ENCODE results near the gene GLP1R.

The GLP1R gene

GRCh38 chr6:39065561-39065960 lies 17.0 kb downstream of the GLP1R start:
- no peak for DNase-seq

DNA sequence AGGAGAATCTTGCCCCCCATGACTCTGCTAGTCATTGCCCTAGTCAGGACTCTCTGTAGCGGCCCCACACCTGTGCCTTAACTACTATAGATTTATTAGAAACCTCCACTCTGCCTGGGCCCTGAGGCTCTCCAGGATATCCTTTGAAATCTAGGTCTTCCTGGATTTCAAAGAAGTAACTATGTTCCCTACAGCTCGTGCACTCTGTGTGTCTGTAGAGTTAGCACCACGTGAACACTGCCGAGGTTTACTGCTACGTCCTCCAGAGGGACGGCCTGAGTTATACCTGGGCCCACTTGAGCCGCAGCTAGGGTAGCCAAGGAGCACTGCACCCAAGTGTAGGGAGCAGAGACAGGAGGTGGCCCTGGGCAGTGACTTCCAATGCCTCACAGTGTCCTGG lies 19.8 kb downstream of the GLP1R start:
- no peak for DNase-seq

DNA sequence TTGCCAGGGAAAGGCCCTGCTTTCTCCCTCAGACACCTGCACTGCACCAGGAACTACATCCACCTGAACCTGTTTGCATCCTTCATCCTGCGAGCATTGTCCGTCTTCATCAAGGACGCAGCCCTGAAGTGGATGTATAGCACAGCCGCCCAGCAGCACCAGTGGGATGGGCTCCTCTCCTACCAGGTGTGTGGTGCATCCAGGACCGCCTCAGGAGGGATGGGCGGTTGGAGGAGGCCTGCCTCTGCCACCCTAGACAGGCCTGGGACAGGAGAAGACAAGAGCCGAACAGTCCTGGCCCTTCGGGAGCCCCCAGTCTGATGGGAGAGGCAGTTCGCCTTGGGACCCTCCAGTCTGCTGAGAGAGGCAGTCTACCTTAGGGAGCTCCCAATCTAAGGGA lies 24.2 kb downstream of the GLP1R start:
- DNase-seq = no peak

DNA sequence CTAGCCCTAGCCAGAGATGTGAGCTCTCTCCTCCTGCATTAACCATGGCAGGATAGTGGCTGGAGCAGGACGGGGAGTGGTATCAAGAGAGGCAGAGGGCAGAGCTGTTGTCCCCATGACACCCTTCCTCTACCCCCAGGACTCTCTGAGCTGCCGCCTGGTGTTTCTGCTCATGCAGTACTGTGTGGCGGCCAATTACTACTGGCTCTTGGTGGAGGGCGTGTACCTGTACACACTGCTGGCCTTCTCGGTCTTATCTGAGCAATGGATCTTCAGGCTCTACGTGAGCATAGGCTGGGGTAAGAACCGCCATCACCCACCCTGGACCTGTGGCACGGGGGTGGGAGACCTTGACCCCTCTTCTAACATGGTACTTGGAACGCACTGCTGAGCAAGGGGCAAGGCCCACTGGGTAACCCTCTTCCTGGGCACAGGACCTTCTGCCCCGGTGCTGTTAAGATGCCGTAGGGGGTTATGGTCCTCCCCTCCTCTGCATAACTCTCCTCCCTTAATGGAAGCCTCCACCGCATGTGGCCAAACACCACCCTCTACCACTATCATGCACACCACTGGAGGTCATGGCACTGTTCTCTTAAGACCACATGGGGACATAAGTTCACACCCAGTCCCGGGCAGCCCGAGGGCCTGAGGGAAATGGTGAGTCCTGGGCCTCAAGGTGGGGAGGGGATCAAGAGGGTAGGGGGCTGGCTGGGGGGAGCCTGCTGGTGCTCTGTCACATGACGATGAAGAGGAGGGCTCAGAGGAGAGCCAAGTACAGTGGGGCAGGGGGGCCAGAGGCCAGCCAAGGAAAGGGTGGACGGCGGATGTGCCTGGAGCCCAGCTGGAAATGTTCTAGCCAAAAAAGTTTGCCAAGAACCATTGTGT lies 25.1 kb downstream of the GLP1R start:
- DNase-seq = no peak

GRCh38 chr6:39074486-39074885 lies 25.9 kb downstream of the GLP1R start:
- DNase-seq = no peak

GRCh38 chr6:39075010-39075686 lies 26.6 kb downstream of the GLP1R start:
- DNase-seq = no peak

DNA sequence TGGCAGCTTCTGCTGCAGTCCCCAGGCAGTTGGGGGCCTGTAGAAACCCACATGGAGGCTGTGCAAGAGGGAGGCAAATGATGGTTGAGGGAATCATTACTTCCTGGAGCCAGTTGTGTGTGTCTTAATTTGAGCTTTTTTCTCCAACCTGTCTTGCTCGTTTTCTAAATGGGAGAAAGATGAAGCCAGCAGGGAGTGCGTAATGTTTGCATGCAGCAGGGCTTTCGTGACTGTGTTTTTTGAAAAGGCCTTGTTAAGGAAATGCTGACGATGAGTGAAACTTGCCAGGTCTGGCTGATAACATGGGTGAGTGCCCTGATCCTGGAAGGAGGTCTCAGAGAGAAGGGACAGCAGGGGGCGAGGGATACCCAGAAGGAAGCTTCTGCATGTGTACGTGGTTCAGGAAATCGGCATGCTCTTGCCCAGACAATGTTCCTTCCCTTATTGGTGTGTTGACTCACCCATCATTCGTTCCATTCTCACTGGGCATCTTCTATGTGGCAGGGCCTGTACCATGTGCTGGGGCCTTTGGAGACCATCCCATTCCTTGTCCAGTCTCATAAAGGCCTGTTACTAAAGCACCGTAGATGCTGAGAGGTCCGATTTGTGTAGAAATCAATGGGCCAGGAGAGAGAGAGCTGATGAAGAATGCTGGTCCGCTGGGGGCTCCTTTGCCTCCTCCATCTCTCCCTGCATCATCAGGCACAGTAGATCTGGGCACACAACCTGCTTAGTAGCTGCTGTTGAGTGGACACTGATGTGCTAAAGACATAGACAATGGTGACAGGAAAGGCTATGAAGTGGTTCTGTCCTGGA lies 27.4 kb downstream of the GLP1R start:
- DNase-seq = no peak

DNA sequence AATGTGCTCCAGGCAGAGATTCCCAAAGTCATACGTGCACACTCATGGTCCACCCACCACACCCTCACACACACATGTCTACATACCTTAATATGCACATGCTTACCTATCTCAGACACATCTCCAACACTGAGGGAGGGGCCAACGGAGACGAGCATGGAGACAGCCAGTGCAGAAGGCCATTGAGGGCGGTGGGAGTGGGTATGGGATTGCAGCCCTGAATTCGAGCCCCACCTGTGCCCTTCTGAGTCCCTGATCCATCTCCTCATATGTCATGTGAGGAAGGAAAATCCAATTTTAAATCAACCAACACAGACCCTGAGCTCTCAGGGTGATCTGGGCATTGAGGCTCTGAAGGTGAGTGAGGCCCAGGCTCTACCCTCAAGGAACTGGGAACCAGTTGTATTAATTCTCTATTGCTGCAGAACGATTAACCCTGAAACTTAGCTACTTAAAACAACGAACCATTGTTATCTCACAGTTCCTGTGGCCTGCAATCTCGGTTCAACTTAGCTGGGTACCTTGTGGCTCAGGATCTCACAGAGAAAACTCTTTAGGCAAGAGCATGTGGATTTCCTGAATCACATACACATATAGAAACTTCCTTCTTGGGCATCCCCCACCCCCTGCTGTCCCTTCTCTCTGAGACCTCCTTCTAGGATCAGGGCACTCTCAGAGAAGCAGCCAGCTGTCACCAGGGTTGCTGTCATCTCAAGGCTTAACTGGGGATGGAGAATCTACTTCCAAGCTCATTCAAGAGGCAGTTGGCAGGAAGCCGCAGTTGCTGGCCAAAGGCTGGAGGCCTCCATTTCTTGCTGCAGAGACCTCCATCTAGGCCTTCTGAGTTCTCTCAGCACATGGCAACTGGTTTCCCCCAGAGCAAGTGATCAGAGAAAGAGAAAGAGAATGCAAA lies 28.3 kb downstream of the GLP1R start:
- no peak for DNase-seq

DNA sequence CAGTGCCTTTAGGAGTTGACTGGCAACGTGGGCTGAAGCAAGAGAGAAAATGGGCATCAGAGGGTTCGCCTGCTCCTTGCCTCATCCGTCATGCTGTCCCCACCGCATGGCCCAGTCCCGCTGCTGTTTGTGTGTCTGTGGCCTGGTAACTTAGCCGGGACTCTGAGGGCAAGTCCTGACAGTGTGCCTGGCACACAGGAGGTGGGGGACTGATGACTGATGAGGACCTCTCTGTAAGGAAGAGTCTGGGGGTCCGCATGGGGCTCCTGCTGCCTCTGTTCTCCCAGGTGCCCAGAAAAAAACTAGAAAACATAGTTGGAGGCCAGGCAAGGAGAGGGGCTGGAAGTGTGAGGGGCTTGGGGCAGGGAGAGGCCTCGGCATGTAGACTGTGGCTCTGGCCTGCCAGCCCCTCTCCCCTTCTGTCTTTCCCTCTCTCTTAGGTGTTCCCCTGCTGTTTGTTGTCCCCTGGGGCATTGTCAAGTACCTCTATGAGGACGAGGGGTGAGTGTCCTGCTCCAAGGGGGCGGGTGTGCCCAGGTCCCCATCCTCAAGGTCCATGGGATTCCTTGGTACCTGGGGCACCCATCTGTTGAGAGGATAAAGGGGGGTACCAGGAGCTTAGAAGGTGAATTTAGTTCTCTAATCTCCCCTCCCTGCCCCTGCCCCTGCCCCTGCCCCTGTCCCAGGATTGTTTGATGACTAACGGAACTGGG lies 29.5 kb downstream of the GLP1R start:
- DNase-seq = no peak

DNA sequence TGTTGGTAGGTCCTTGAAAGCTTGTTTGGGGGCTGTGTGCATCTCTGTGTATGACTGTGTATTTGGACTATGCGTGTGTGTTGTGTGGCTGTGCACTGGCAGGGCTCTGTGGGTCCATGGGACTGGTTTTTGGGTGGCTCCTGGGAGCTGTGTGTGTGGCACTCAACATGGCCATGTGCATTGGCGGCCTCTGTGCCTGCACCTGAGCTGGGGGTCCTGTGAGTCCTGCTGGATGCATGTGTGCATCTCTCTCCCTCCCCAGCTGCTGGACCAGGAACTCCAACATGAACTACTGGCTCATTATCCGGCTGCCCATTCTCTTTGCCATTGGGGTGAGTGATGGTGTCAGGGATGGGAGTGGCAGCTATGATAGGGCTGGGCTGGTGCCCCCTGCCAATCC lies 30.1 kb downstream of the GLP1R start:
- no peak for DNase-seq

DNA sequence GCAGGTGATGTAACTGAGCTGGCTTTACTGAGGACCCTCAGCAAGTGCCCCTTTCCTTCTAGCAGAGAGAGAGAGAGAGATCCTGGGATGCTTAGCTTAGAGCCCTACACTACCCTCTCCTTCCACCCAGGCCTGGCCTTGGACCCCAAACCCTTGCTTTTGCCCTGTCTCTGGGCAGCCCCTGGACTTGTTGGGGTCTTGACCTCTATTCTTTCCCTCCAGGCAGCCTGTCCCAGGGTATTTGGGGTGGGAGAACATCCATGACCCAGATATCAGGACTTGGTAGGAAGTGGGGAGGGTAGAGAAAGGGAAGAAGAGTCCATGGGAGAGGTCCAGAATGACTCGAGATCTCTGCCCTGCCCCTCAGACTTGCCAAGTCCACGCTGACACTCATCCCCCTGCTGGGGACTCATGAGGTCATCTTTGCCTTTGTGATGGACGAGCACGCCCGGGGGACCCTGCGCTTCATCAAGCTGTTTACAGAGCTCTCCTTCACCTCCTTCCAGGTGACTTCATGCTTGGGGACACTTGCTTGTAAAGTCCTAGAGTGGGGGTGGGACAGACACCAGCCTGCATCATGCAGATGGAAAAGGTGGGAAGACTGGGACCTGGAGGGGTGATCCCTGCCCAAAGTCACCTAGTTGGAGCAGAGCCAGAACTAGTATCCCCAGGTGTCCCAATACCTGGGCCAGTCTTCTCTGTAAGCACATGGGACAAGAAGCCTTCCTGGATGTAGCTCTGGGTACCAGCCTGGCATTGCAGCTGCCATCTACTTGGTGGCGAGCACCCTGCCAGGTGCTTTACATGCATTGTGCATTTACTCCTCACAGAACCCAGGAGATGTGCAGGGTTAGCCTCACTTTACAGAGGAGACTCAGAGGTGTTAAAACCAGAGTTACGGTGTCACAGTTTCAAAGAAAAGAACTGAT lies 30.9 kb downstream of the GLP1R start:
- no peak for DNase-seq

- no peak for DNase-seq
Observed at GRCh38 chr6:39080246-39080875, 31.8 kb downstream of the GLP1R start.

GRCh38 chr6:39082310-39082709 lies 33.7 kb downstream of the GLP1R start:
- no peak for DNase-seq

DNA sequence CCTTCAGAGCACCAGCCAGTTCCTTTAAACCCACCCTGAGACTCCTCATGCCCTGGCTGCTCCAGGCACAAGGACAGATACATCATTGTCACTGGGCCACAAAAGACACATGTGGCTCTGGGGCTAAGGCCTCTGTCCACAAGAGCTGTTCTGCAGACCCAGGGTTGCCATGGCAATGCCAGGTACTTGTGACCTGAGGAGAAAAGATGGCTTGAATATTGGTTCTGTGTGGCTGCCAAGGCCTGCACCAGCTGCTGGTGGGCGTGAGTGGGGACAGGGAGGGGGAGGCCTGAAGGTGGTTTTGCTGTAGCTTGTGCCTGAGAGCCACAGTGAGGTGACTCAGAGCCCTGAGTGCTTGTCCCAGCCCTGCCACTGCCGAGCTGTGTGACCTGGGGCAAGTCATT lies 34.7 kb downstream of the GLP1R start:
- DNase-seq = no peak

- no peak for DNase-seq
Observed at GRCh38 chr6:39084506-39084905, 35.9 kb downstream of the GLP1R start.

DNA sequence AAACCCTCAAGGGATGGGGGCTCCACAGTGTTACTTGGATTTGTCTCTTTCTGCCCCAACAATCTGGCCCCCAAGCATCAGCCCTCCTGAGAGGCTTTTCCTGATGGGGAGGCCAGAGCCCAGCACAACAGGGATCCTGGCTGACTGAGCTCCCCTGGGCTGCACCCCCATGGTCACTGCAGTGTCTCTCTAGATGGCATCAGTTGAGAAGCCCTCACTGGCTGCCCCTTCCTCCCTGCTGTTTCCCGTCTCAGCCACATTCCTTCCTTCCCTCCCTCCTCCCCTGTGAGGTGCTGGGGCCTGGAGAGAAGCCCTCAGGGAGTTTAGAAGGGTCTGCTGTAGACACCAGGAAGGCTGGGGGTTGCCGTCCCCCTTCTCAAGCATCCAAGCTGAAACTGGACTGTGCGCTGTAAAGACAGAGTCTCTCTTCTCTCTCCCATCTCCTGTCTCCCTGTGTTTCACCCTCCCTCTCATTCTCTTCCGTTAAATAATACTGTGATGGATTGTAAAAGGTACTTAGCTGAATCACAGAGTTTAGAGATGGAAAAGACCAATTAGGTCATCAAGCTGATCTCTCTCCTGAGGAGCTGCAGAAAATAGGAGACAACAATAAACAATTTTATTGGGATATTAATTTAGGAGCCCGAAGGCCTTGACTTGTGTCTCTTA lies 36.7 kb downstream of the GLP1R start:
- no peak for DNase-seq

DNA sequence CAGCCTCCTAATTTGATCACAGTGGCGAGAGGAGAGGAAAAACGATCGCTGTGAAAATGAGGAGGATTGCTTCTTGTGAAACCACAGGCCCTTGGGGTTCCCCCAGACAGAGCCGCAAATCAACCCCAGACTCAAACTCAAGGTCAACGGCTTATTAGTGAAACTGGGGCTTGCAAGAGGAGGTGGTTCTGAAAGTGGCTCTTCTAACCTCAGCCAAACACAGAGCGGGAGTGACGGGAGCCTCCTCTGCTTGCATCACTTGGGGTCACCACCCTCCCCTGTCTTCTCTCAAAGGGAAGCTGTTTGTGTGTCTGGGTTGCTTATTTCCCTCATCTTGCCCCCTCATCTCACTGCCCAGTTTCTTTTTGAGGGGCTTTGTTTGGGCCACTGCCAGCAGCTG lies 37.7 kb downstream of the GLP1R start:
- no peak for DNase-seq

- no peak for DNase-seq
Observed at GRCh38 chr6:39086711-39087110, 38.1 kb downstream of the GLP1R start.

DNA sequence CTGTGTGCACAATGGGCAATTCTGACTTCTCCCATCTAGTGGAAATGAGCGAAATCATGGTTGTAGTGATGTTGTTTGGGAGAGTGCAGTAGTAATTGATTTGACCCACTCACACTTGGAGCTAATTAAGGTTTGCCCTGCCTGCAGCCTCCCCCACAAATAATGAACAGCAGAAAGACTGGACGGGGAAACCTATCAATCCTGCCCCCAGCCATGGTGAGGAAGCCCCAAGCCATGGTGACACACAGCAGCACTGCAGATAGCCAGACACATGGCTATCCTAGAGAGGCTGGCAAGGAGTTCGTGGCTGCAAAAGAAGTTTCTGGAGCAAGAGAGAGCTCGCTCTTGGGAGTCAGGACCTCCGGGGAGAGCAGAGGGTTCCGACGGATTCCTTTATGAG lies 38.6 kb downstream of the GLP1R start:
- DNase-seq = no peak

All from activated gamma-delta T cell (primary cell).